HEK293T (cell line): Measurements from ENCODE around the gene HAL.

Experiments
- ARNT ChIP-seq: fragments of 450-650 bp; IDR thresholded peaks from 2 replicates; pipeline ENCODE4 v1.6.1; 2017; ENCODE audit warnings: mild to moderate bottlenecking
- CTBP1 ChIP-seq: fragments of 450-650 bp; IDR thresholded peaks from 2 replicates; pipeline ENCODE4 v1.6.1; 2016; ENCODE audit warnings: borderline replicate concordance
- PKNOX1 ChIP-seq: fragments of 450-650 bp; IDR thresholded peaks from 2 replicates; pipeline ENCODE4 v1.6.1; 2016
- ZNF384 ChIP-seq: fragments of 450-650 bp; IDR thresholded peaks from 2 replicates; pipeline ENCODE4 v1.6.1; 2016

GRCh38 chr12:95959107-95959506 lies 37.0 kb downstream of the HAL start:
- TF ChIP-seq ZNF384 = no peak
- no peak for TF ChIP-seq CTBP1
- TF ChIP-seq ARNT = no peak
- no peak for TF ChIP-seq PKNOX1
